CD4-positive, alpha-beta T cell (primary cell): ENCODE measurements around the gene BRK1. TPM values are rescaled to one million over a fixed set of nuclear protein-coding genes. Genes with fewer than 3 reads are reported as not detected.

ENCODE experiments used
- ATAC-seq: fragments of 200-7000 bp; cut with Tn5 transposase; one replicate; pipeline ENCODE4 v1.10.0; 2022; ENCODE audit warnings: mild to moderate bottlenecking; ENCODE audit not compliant: poor library complexity
- CTCF ChIA-PET: fragments of 350-600 bp; sonication (Branson Sonifier 250); formaldehyde crosslinking; loops from one replicate; lab custom pipeline; 2021; ENCODE audit warnings: antibody characterized with exemption, inconsistent platforms; lab: Charles Lee
- POLR2A ChIA-PET: fragments of 350-600 bp; sonication (Branson Sonifier 250); formaldehyde crosslinking; loops from one replicate; lab custom pipeline; 2021; ENCODE audit warnings: antibody characterized with exemption, inconsistent platforms; lab: Charles Lee
- DNase-seq, 14 experiments: peaks; one replicate each; pipeline ENCODE4 v3.0.0-alpha.2; 2013 to 2020; ENCODE audit warnings: mixed read lengths in 2 of 14
- H3K27ac ChIP-seq, 2 donors: one replicate each; pipeline versions ENCODE4 v1.5.1 to v1.7.0; 2013; ENCODE audit warnings: low read length in 2 of 2, low read depth in 1 of 2, mild to moderate bottlenecking in 1 of 2
- H3K27me3 ChIP-seq, 2 experiments: 1 replicate in 1 of 2; 2 replicates in 1 of 2; pipeline versions ENCODE4 v1.6.1 to v1.7.0; 2013; ENCODE audit warnings: low read length in 2 of 2, control low read depth in 1 of 2, mild to moderate bottlenecking in 1 of 2, moderate library complexity in 1 of 2; ENCODE audit not compliant: insufficient read depth in 2 of 2, control insufficient read depth in 1 of 2
- H3K36me3 ChIP-seq: one replicate; pipeline ENCODE4 v1.6.1; 2013; ENCODE audit warnings: low read length, control low read depth; ENCODE audit not compliant: insufficient read depth
- H3K4me1 ChIP-seq: one replicate; pipeline ENCODE4 v1.6.1; 2013; ENCODE audit warnings: low read length, control low read depth; ENCODE audit not compliant: insufficient read depth
- H3K4me3 ChIP-seq: one replicate; pipeline ENCODE4 v1.5.1; 2013; ENCODE audit warnings: mild to moderate bottlenecking, low read length, moderate library complexity
- H3K9me3 ChIP-seq, 2 experiments: 1 replicate in 1 of 2; 2 replicates in 1 of 2; pipeline versions ENCODE4 v1.6.1 to v1.7.0; 2013; ENCODE audit warnings: low read length in 2 of 2, mild to moderate bottlenecking in 2 of 2, control low read depth in 1 of 2, moderate library complexity in 1 of 2; ENCODE audit not compliant: control insufficient read depth in 1 of 2, insufficient read depth in 1 of 2
- H3K27ac Mint-ChIP-seq: one replicate; pipeline ENCODE4 v1.8.0; 2020; ENCODE audit warnings: mixed read lengths
- H3K27me3 Mint-ChIP-seq: one replicate; pipeline ENCODE4 v1.8.0; 2021; ENCODE audit warnings: mixed read lengths
- H3K36me3 Mint-ChIP-seq: one replicate; pipeline ENCODE4 v1.8.0; 2021; ENCODE audit warnings: low read depth, mixed read lengths
- H3K4me1 Mint-ChIP-seq: one replicate; pipeline ENCODE4 v1.8.0; 2021; ENCODE audit warnings: low read depth, mixed read lengths
- H3K4me3 Mint-ChIP-seq: one replicate; pipeline ENCODE4 v1.8.0; 2020; ENCODE audit warnings: mild to moderate bottlenecking, mixed read lengths
- H3K9me3 Mint-ChIP-seq: one replicate; pipeline ENCODE4 v1.8.0; 2020; ENCODE audit warnings: mixed read lengths
- intact Hi-C, 2 experiments: fragments of 100-400 bp; cut with DNase I in 1 of 2; cut with micrococcal nuclease in 1 of 2; formaldehyde crosslinking; loops; one replicate each; pipeline versions ENCODE4 v1.15.1 to v1.9.0; 2023 to 2025; cut with DNase I, micrococcal nuclease
- total RNA-seq, 174 experiments: library from RNA in 2 of 174; stranded (reverse) in 2 of 174; gene quantifications; one replicate each; pipeline ENCODE4 v1.2.3 and lab custom pipeline; 2021 to 2026
- TF ChIP-seq, protein P1 (sequence below): fragments of 200-600 bp; IDR thresholded peaks from one replicate; pipeline ENCODE4 v1.8.0; 2022; ENCODE audit warnings: antibody characterized with exemption, mild to moderate bottlenecking

BRK1 gene
- total RNA-seq, 2 experiments from 2014 or later: 33.1 to 33.8 TPM

DNA sequence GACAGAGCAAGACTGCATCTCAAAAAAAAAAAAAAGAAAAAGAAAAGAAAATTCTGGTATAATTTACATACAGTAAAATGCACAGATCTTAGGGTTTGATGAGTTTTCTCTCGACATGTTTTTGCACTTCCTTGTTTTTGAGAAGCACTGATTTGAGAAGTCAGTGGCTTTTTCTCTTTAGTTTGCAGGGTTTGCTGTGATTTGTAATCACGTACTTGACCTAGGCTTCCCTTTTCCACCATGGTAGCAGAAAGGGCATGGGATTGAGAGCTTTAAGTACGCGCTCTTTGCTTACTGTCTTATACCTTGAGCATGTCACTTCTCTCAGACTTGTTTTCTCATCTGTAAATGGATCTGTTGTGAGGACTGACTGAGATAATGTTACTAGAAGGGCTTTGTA lies 30.2 kb downstream of the BRK1 start:
- ChIA-PET CTCF (no interaction called here), POLR2A (interaction anchor here (0.7 to 1.4 kb wide), 3 partner anchors 8 to 118 kb away, joined by 3 to 4 read pairs (median 3); no protein-coding TSS in a partner anchor)
- TF ChIP-seq, protein P1, sequence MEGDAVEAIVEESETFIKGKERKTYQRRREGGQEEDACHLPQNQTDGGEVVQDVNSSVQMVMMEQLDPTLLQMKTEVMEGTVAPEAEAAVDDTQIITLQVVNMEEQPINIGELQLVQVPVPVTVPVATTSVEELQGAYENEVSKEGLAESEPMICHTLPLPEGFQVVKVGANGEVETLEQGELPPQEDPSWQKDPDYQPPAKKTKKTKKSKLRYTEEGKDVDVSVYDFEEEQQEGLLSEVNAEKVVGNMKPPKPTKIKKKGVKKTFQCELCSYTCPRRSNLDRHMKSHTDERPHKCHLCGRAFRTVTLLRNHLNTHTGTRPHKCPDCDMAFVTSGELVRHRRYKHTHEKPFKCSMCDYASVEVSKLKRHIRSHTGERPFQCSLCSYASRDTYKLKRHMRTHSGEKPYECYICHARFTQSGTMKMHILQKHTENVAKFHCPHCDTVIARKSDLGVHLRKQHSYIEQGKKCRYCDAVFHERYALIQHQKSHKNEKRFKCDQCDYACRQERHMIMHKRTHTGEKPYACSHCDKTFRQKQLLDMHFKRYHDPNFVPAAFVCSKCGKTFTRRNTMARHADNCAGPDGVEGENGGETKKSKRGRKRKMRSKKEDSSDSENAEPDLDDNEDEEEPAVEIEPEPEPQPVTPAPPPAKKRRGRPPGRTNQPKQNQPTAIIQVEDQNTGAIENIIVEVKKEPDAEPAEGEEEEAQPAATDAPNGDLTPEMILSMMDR: no peak
- Histone ChIP-seq H3K27me3 (no peaks in the 10 kb centered on the region), H3K4me3 (no peak overlapping the region), H3K9me3 (no peaks in the 10 kb centered on the region), H3K4me1 (peaks cover 54% of the 10 kb centered on the region), H3K36me3 (peaks cover 36% of the 10 kb centered on the region), H3K27ac (no peak overlapping the region)
- H3K4me3 Mint-ChIP-seq: peak overlapping the region; percentile 82
- H3K9me3 Mint-ChIP-seq: no peaks in the 10 kb centered on the region
- DNase-seq (peak in 1 of 14 experiments; percentile 20), ATAC-seq (no peak)
- intact Hi-C loops: loop anchor here (10.0 kb wide), 2 partner anchors 49 to 211 kb away; partner anchors contain the start of gene CRELD1 (in 1 of the 2)
- peak overlapping the region; percentile 79 for H3K27ac Mint-ChIP-seq
- H3K4me1 Mint-ChIP-seq: peaks cover 50% of the 10 kb centered on the region
- H3K36me3 Mint-ChIP-seq: peaks cover 64% of the 10 kb centered on the region
- H3K27me3 Mint-ChIP-seq: no peaks in the 10 kb centered on the region

DNA sequence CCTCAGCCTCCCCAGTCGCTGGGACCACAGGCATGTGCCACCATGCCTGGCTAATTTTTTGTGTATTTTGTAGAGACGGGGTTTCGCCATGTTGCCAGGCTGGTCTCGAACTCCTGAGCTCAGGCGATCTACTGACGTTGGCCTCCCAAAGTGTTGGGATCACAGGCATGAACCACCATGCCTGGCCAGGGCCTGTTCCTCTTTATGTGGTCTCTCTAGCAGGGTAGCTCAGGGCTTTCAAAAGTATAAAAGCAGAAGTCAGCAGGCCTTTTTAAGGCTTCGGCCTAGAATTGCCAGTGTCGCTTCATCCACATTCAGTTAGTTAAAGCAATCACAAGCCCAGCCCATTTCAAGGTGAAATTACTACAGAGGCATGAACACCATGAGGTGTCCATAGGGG lies 33.8 kb downstream of the BRK1 start:
- DNase-seq (peak in 1 of 14 experiments; percentile 19), ATAC-seq (no peak)
- intact Hi-C loops: loop anchor here (10.0 kb wide), 2 partner anchors 46 to 214 kb away; partner anchors contain the start of gene CRELD1 (in 1 of the 2)
- Histone ChIP-seq H3K4me1 (peaks cover 30% of the 10 kb centered on the region), H3K4me3 (no peak overlapping the region), H3K9me3 (no peaks in the 10 kb centered on the region), H3K27me3 (no peaks in the 10 kb centered on the region), H3K36me3 (peaks cover 51% of the 10 kb centered on the region), H3K27ac (no peak overlapping the region)
- H3K36me3 Mint-ChIP-seq: peaks cover 71% of the 10 kb centered on the region
- TF ChIP-seq, protein P1: no peak
- no peaks in the 10 kb centered on the region for H3K9me3 Mint-ChIP-seq
- no peaks in the 10 kb centered on the region for H3K27me3 Mint-ChIP-seq
- no peak overlapping the region for H3K4me3 Mint-ChIP-seq
- CTCF ChIA-PET: no interaction called here
- POLR2A ChIA-PET: interaction anchor here (0.8 kb wide), 1 partner anchor 53 kb away, joined by 3 read pairs; no protein-coding TSS in a partner anchor
- H3K27ac Mint-ChIP-seq: no peak overlapping the region
- peaks cover 27% of the 10 kb centered on the region for H3K4me1 Mint-ChIP-seq

DNA sequence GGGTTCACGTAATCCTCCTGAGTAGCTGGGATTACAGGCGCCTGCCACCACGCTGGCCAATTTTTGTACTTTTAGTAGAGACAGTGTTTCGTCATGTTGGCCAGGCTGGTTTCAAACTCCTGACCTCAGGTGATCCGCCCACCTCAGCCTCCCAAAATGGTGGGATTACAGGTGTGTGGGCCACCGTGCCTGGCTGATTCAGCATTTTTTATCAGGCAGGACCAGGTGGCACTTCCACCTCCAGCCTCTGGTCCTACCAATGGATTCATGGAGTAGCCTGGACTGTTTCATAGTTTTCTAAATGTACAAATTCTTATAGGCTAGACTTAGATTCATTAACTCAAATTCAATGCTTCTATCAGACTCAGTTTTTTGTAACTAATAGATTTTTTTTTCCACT lies 35.5 kb downstream of the BRK1 start:
- TF ChIP-seq, protein P1: no peak

More for the DNA sequence above, 35.5 kb downstream of the BRK1 start:
- Histone ChIP-seq H3K4me1 (peaks cover 14% of the 10 kb centered on the region), H3K4me3 (no peak overlapping the region), H3K27me3 (no peaks in the 10 kb centered on the region), H3K27ac (no peak overlapping the region), H3K36me3 (peaks cover 53% of the 10 kb centered on the region), H3K9me3 (no peaks in the 10 kb centered on the region)
- Mint-ChIP-seq H3K27ac (no peak overlapping the region), H3K9me3 (no peaks in the 10 kb centered on the region), H3K4me1 (peaks cover 18% of the 10 kb centered on the region), H3K4me3 (no peak overlapping the region), H3K36me3 (peaks cover 77% of the 10 kb centered on the region), H3K27me3 (no peaks in the 10 kb centered on the region)
- ATAC-seq (no peak), DNase-seq (no peak)
- intact Hi-C loops: no loop called here
- ChIA-PET CTCF (interaction anchor here (1.0 to 1.1 kb wide), 2 partner anchors 13 to 135 kb away, joined by 3 to 4 read pairs; partner anchors contain the start of gene IRAK2), POLR2A (interaction anchor here (2.0 kb wide), 1 partner anchor 9 kb away, joined by 5 read pairs; the partner anchor contains the start of gene VHL)
